Suppressor macrophage treated with lipopolysaccharide for 4 hours (primary cell): ENCODE measurements around the gene TWIST2.

ENCODE experiments used
- DNase-seq: peaks from one replicate; pipeline ENCODE4 v3.0.0-alpha.2; 2020

TWIST2 gene

DNA sequence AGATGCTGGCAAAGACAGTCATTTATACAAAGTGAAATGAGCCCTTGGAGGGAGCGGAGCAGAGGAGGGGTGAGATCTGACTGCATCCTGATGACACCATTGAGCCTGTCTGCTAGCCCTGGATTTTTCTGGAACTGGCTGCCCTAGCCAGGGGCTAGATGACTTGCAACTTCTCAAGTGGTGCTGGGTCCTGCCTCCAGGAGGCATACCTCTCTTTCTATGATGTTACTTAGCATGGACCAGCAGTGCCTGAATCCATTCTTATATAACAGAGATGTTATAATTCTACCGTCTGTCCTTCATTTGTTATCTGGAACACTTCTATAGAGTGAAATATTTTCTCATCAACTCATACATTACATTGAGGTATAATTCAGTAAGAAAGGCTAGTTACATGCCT, 8.5 kb upstream of the TWIST2 start:
- no peak for DNase-seq

DNA sequence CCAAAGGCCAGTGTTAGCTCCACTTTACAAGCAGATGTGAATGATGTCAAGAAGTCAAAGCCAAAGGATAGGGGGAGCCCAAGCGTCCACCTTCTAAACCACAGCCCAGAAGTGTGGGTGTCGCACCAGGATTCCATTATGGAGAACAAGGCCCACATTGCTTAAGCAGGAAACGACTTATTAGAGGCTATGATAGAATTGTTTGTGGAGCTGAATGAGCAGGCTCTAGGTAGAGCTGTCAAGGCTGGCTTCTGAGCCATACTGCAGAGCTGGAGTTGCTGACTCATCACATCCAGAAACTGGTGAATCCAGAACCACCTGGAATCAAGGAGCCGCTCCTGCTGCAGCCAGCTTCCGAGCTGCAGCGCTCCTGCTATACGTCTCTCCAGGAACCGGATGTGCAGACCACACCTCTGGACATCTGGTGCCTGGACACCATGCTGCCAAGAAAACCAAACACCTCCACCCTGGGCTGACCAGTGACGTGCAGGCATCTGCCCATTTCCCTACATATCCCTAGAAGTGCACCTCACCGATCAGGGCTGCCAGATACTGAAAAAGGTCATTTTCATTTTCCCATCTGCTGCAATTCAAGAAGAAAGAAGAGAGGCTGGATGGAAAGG, 6.2 kb upstream of the TWIST2 start:
- DNase-seq = no peak

DNA sequence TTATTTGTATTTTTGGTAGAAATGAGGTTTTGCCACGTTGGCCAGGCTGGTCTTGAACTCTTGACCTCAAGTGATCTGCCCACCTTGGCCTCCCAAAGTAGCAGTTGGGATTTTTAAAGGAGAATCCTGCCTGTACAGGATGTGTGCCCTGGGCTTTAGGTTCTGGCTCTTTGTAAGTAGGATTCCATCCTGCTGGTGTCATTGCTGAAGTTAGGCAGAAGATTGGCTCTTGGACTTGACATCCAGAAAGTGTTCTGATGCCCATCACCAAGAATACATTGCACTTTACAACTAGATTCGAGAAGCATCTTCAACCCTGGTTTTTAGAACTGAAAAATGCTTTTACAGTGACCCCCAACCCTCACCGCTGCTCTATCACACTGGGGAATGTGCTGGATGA, 4.4 kb upstream of the TWIST2 start:
- no peak for DNase-seq

DNA sequence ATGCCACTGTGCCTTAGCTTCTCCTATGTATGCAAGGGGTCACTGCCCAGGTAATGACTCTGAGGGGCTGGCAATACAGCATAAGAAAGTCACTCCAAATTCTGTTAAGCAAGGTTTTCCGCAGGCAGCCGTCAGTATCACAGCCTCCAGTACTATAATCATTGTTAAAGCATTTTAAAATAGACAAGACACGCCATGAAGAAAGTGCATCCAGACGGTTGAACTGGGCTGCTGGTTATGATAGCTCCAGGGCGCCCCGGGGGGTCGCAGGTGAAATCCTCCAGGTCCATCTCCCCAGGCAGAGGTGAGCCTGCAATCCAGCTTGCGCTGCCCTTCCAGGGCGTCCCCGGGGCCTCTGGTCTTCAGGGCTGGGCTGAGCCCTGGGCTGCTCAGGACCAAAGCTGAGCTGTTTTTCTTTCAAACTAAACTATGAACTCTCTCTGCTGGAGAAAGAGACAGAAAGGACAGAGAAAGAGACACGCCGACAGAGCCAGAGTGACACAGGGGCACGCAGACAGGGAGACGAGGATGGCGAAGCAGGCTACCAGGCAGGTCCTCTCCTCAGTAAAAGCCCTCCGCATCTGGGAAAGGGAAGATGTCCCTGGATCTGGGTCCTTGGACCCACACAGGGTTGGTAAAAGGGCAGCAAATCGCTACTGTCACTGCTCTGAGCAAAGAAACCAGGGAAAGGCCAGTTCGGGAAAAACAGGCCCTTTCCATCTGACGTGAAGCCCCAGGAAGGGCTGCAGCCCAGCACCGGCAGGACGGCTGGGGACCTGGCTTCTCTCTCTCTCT, 2.1 kb upstream of the TWIST2 start:
- no peak for DNase-seq

DNA sequence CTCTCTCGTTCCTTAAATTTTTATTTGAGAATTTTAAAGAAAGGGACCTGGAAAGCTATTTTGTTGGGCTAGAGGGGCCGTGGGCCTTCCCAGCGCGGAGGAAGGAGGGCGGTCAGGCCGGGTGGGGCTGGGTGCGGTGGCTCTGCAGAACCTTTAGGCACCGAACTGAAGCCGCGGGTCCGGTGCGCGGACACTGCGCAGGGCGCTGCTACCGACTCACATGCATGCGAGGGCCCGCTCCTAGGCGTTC, 1.6 kb upstream of the TWIST2 start:
- DNase-seq = no peak

DNA sequence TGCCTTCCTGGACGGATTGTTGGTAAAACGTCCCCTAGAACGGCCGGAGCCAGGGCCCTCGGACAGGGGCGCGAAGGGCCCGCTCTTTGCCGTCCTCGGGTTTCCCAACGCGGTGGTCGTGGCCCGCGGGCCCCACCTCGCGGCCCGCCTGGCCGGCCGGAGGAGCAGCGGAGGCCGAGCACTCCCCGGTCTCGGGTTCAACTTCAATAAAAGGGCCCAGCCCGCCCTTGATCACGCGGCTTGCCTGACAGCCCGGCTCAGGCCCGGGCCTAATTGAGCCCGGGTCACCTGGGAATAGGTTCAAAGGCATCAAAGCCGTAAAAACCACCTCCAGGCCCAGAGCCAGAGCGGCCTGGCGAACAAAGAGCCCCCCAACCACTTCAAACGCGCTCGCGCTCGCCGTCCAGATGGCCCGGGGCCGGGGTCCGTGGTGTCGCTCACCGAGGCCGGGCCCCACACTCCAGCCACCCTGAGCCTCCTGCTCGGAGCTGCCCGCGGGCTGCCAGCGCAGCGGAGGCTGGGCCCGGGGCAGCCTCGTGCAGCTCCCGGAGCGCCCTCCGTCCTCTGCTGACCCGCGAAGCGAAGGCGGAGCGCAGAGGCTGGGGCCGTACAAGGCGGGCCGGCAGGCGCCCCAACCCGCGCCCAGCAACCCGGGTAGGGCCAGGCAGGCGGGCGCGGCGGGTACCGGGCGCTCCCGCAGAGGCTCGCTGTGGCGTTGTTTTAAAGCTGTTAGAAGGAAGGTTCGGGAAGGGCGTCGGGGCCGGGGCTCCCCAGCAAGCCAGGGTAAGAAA, 1.1 kb upstream of the TWIST2 start:
- DNase-seq = no peak

DNA sequence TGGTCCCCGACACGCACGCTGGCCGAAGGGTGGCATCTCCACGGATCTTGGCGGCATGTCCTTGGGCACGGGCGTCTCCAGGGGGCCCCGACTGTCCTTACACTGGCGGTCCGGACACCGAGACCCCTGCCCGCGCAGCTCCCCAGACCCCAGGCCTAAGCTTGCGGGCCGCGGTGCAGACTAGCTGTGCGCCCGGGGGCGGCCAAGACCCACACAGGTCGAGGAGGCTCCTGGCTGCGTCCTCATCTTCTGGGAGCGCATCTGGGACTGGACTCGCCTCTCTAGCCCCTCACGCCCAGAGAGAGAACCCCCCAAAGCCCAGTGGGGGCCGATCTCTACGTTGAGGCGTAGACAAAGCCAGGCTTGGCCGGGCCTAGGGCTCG, 475 bp upstream of the TWIST2 start:
- no peak for DNase-seq

DNA sequence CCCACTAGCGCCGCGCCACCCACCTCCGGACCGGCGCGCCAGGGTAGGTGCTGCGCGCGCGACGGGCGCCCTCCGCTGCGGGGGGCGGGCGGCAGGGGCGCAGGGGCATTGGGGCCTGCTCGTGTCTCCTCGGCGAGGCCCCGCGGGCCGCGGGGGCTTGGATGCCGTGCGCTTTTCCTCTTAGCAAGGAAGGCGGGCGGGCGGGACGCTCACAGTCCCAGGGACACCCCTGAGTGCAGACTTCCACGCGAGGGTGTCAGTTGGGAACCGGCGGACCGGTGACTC, 748 bp downstream of the TWIST2 start:
- DNase-seq = no peak

DNA sequence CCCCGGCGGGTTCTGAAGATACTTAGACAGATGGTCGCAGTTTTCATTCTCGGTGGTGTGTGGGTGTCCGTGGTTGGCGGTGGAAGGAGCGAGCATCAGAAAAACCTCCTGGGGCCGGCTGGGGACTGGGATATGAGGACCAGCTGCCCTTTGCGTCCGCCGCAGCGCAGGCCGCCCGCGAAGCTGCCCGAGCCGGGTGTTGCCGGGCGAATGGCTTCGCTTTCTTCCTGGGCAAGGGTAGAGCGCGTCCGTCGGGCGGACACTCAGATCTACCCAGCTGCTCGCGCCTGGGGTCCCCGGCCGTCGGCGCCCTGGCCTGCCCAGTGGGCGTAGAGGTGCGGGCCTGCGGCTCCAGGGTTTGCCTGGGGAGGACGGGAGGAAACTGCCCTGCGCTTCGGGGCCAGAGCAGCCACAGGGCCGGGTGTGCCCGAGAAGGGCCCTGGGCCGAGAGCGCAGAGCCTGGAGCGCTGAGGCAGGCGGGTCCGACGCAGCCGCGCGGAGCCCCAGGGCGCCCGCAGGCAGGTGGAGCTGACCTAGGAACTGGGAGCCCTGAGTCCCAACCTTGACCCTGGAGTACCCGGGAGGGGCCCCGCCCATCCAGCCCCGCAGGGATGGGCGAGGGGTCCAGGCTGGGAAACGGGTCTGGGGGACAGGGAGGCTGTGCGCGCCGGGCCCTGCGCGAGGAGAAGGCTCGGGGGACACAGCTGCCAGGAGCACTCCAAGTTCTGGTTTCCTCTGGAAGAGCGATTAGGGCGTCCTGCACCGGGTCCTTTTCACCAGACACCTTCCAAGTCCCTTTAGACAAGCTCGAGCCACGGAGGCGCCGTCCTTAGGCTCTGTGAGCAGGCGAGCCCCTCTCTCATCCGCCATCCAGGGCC, 1.3 kb downstream of the TWIST2 start:
- no peak for DNase-seq

DNA sequence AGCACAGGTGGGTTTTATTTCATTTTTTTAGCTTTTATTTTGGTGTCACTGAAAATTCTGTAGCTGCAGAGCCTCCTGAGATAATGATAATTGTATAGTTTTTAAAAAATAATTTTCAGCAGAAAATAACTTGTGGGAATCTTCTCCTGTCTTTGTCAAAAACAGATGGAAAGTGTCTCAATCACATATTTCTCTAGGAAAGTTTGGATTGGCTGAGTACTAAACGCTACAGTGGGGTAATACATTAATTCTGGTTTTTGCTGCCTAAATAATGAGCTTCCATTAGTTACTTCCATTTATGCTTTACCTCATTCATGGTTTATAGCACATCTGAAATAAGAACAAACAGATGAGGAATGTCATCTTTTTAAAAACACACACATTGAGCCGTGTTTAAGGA, 2.2 kb downstream of the TWIST2 start:
- DNase-seq = no peak

DNA sequence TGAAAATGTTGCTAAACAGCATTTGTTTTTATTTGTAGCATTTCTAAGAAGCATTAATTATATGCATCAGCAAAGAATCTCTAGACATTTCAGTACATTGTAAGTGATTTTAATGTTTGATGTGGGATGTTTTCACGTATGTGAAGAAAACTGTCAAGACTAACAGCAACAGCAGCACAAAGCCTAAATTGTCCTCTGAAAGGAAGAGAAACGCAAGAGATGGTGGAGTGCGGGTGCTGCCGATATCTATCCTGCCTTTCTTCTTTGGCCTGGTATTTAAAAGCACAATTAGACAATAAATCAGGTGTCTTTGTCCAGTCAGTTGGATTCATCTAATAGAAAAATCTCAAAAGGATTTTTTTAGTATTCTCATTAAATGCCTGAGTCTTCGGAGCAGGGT, 3.1 kb downstream of the TWIST2 start:
- no peak for DNase-seq

DNA sequence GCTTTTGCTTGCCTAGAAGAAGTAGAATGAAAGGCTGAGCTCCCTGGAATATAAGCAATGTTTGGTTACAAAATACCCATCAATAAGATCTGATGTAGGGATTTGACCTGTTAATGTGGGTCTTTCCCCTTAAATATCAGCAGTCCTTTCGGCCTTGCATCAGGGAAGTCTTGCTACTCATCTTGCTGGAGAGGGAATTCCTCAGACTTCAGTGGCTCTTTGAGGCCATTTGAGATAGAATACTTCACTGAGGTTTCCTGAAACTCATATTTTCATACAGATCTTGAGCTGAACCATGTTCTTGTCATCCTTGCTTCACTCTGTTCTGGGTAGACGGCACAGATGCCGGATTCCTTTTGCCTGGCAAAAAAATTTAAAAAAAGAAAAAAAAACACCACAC, 3.9 kb downstream of the TWIST2 start:
- DNase-seq = no peak

DNA sequence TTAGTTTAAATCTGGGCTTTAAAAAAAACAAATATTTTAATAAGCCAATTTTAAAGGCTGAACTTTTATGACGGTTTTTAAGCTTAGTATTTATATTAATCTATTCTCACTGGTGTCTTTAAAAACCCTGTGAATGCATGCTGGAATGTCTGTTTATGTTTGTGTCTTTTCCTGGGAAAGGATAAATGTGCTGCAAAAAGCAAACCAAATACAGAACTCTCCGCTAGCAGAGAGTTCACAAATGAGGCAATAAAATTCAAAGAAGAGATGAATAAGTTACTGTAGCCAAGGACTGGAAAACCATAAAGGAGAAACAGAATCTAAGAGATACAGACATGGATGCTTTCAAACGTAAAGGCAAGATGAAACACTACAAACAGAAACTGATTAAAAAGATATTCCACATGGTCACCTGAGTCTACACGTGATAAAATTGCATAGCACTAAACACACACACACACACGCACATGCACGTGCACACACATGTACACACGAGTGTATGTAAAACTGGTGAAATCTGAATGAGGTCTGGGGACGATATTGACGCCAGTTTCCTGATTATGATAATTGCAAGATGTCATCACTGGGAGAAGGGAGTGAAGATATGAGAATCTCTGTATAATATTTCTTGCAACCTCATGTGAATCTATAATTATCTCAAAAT, 4.5 kb downstream of the TWIST2 start:
- no peak for DNase-seq

DNA sequence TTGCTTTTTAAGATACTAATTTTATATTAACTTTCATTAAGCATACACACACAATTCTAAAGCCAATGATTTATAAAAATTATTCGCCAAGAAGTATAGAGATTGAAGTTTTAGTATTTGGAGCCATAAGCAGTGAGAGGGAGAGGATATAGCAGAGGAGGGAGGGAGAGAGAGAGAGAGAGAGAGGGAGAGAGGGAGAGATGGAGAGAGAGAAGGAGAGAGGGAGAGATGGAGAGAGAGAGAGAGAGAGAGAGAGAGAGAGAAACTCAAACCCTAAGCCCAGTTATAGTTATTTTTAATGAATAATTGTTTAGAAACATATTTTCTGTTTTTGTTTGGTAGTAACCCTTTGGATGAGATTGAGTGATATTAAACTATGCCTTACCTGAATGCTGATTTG, 5.3 kb downstream of the TWIST2 start:
- no peak for DNase-seq

DNA sequence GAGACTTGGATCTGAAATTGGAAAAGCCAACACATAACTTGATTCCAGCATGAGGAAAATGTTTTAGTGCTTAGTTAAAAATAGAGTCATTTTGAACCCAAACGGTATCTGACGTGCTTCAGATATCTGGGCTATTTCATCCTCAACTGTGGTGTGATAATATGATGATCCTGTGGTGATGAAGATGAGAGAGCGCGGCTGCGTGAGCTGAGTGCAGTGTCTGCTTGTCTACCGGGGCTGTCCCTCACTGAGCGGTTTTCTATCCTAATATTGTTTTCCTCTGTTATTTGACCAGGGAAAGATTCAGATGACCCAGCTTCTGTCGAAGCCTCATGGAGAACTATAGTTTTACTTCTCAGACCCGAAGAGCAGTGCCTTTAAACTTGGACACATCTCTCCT, 5.8 kb downstream of the TWIST2 start:
- DNase-seq = no peak

DNA sequence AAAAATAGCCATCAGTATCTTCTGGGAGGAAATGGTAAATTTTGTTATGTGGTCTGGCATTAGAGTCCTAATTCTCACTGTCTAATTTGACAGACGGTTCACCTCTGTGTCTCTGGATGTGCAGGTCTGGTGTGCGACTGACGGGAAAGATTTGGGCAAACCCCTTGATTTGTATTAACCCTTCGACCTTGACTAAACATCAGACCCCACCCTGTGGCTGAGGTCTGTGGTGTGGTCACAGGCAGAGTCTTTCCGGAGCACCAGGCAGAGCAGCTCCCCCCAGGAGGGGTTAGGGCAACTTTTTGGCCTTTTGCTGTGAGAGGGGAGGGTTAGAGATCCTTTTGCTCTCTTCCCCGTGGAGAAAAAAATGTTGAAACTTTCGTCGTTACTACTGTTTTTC, 6.4 kb downstream of the TWIST2 start:
- DNase-seq = no peak

DNA sequence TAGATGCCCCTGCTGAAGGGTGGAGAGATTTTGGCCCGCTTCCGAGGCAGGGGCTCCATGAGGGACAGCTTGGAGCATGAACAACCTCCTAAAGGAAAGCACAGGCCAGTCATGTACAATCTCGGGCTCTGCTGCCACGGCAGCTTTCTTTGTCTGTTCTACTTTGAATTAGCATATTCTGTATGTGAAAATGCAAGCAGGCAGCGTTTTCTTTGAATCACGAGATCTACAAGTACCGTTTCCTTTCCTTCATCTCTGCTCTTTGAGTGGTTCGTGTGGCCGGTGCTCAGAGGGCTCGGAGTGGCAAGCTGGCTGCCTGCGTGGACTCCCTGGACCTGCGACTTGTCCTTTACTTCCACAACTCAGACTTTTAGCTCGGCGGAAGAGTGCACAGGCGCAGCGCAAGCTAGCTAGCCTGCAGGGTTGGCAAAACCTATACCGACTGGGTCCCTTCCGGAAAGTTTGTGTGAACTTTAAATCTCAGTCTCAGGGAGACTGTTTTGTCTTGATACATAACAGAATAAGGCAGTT, 6.9 kb downstream of the TWIST2 start:
- DNase-seq = no peak

DNA sequence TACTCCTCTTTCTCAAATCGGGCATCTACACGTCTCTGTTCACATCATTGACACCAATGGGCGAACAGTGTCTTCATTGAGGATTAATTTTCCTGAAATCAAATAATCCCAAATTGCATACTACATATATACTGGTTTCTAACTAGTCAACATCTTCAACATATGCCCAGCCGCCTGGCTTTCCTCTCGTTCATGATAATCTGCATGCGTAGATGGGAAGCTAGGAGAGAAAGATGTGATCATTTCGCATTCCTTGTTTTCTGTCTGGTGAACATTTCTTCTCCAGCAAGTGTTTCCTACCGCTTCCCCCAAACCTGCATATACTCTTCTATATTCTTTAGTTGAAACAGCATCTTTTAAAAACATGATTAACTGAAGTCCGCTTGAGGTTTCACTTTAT, 7.4 kb downstream of the TWIST2 start:
- DNase-seq = no peak

DNA sequence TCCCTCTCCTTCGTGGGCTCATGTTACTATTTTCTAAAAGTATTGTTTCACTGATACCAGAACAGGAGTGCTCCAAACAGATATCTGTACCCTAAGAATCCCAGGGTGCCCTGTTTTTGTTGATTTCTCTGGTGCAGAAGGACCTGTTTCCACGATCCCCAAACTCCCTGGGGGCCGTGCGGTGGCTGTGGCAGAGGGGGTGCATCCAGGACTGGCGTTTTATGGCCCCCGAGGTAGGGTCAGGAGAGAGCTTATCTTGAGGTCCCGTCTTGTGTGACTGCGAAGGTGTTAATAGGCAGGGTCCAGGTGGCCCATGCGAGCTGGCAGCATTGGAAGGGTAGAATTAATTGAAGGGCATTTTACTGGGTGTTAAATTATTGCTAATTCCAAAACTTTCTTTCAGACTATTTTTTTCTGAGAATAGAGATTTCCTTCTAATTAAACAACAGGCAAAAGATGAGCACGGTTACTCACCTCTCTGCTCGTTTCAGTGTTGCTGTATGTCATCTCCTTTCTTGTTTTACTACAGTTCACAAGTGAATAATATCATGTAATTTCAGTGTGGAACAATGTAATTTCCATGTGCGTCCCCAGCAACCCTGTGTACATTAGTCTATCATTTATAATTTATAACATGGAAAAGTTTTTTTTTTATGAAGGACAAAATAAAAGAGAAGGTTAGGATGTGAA, 8.2 kb downstream of the TWIST2 start:
- no peak for DNase-seq

DNA sequence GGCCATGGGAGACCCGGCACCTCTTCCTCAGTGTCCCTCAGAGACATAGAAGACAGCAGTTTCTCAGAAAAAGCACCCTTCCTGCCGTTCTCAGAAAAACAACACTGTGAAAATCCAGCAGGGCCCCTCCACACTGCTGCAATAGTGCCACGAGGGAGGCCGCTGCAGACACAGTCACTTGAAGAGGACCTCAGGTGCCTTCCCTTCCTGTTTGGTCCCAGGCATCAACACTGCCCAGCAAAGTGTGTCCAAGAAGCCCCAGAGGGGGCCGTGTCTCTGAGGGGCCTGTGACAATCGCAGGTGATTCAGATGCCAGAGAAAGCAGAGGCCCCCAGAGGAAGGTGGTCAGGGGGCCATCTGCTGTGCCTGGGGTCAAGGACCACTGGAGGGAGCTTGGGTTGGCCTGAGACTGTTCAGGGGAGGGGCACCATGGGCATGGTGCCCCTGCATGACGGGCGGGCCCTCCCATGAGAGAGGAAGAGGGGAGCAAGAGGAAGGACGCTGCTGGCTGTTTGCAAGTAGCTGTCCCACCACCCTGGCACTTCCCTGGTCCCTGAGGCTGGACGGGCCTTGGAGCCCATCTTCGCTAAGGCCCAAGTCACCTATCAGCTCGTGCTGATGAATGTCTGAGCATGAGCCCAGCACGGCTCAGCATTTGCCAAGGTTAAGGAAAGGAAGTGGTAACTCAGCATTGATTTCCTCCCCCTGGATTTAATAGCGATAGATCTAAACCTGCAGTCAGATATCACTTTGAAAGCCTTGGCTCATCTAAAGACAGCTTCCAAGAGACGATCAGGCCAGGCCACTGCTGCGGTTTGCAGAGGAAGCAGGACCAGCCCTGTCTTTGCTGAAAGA, 9.1 kb downstream of the TWIST2 start:
- DNase-seq = no peak

DNA sequence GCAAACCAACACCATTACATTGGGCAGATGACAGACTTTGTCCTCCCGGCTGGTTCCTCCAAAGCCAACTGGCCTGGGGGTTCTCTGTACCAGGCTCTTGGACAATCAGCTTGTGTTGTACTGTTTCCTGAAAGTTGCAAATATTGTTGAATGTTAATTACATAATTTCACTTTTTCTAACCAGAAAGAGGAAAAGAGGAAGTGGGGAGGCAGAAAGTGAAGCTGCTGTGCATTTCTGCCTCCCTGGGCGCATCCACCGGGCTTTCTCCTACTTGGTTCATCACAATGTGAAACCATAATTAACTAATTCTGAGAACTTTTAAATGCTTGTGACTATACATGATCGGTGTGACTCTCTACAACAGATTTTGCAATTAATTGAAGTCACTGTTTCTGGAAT, 10.1 kb downstream of the TWIST2 start:
- peak; percentile 78 for DNase-seq
